ENCODE measurements around the gene UNCX.

Gene UNCX

GRCh38 chr7:1243964-1244416 lies 11.3 kb downstream of the UNCX start:
- DNase-seq (ENCODE audit: low spot score), result no peak

GRCh38 chr7:1244700-1245523 lies 12.2 kb downstream of the UNCX start:
- no peak for DNase-seq (ENCODE audit: low spot score)

- no peak for DNase-seq (ENCODE audit: low spot score)
Measured at GRCh38 chr7:1245524-1246050, 12.9 kb downstream of the UNCX start.

GRCh38 chr7:1246160-1246870 lies 13.6 kb downstream of the UNCX start:
- no peak for DNase-seq (ENCODE audit: low spot score)

- no peak for DNase-seq (ENCODE audit: low spot score)
Measured at GRCh38 chr7:1246871-1247526, 14.3 kb downstream of the UNCX start.

- DNase-seq (ENCODE audit: low spot score), result no peak
Measured at GRCh38 chr7:1247527-1248041, 14.9 kb downstream of the UNCX start.

GRCh38 chr7:1248143-1248915 lies 15.7 kb downstream of the UNCX start:
- no peak for DNase-seq (ENCODE audit: low spot score)

- no peak for DNase-seq (ENCODE audit: low spot score)
Measured at GRCh38 chr7:1248916-1249581, 16.4 kb downstream of the UNCX start.

- DNase-seq (ENCODE audit: low spot score), result no peak
Measured at GRCh38 chr7:1249731-1250130, 17.1 kb downstream of the UNCX start.

- DNase-seq (ENCODE audit: low spot score), result no peak
Measured at GRCh38 chr7:1250901-1251300, 18.2 kb downstream of the UNCX start.

GRCh38 chr7:1251796-1252539 lies 19.3 kb downstream of the UNCX start:
- no peak for DNase-seq (ENCODE audit: low spot score)

- no peak for DNase-seq (ENCODE audit: low spot score)
Measured at GRCh38 chr7:1252540-1253090, 19.9 kb downstream of the UNCX start.

- DNase-seq (ENCODE audit: low spot score), result no peak
Measured at GRCh38 chr7:1253681-1254181, 21.1 kb downstream of the UNCX start.

GRCh38 chr7:1254281-1255079 lies 21.8 kb downstream of the UNCX start:
- no peak for DNase-seq (ENCODE audit: low spot score)

- no peak for DNase-seq (ENCODE audit: low spot score)
Measured at GRCh38 chr7:1255080-1255816, 22.6 kb downstream of the UNCX start.

GRCh38 chr7:1255817-1256340 lies 23.2 kb downstream of the UNCX start:
- DNase-seq (ENCODE audit: low spot score), result no peak

- no peak for DNase-seq (ENCODE audit: low spot score)
Measured at GRCh38 chr7:1256621-1257020, 23.9 kb downstream of the UNCX start.

GRCh38 chr7:1257221-1257620 lies 24.5 kb downstream of the UNCX start:
- DNase-seq (ENCODE audit: low spot score), result no peak

Measured in hepatic stellate cell (primary cell).